IPS-NIHi7 (cell line): ENCODE data around the gene GPR89A.
"Not testable (repeated sequence)": the region's sequence is repeated elsewhere in the genome, so short reads cannot be mapped to it uniquely, and the experiment has no call there.

ENCODE experiments used
- DNase-seq: peaks from one replicate; pipeline ENCODE4 v3.0.0; 2012; ENCODE audit warnings: mixed read lengths; ENCODE audit errors: extremely low spot score

The GPR89A gene

GRCh38 chr1:145717833-145718232, 110.0 kb downstream of the GPR89A start:
- no peak for DNase-seq

DNA sequence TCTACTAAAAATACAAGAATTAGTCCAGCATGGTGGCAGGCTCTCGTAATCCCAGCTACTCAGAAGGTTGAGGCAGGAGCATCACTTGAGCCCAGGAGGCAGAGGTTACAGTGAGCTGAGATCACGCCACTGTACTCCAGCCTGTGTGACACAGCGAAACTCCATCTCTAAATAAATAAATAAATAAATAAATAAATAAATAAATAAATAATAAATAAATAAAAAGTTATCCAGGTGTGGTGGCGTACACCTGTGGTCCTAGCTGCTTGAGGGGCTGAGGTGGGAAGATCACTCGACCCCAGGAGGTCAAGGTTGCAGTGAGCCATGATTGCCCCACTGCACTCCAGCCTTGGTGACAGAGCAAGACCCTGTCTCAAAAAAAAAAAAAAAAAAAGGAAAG, 110.7 kb downstream of the GPR89A start:
- DNase-seq: not testable (repeated sequence)

- DNase-seq: no peak
Measured at GRCh38 chr1:145719230-145720079, 111.7 kb downstream of the GPR89A start, which contains the start of gene CD160. Gene CD160 (plus strand): TSS chr1:145719499. CDS start chr1:145728328, 8,829 bp downstream.
